HCT116 (cell line): ENCODE results near the gene CEP55. TPM values are rescaled to one million over a fixed set of nuclear protein-coding genes. Genes with fewer than 3 reads are reported as not detected.

Experiments used
- ATAC-seq: fragments of 200-7000 bp; cut with Tn5 transposase; 2 replicates; pipeline ENCODE4 v1.9.1; 2020; ENCODE audit warnings: mild to moderate bottlenecking, moderate library complexity
- BruUV-seq: library from RNA; stranded (reverse); fragments of 400-500 nt; replicated peaks from 2 replicates; lab custom pipeline; 2021; lab: Mats Ljungman, UMichigan
- CTCF ChIA-PET: fragments of 300-600 bp; sonication (Branson Sonifier 250); formaldehyde crosslinking; loops from one replicate; lab custom pipeline; 2021; ENCODE audit warnings: antibody characterized with exemption; lab: Charles Lee
- POLR2A ChIA-PET: fragments of 300-600, 350-600 bp; sonication (Branson Sonifier 250); formaldehyde crosslinking; loops from one replicate; lab custom pipeline; 2021; ENCODE audit warnings: antibody characterized with exemption; lab: Charles Lee
- RAD21 ChIA-PET, 2 experiments: fragments of 300-600 bp; sonication (Branson Sonifier 250); formaldehyde crosslinking; loops; one replicate each; lab custom pipeline; 2023; ENCODE audit warnings: low total read pairs in 2 of 2; ENCODE audit not compliant: uncharacterized antibody in 2 of 2, unreplicated experiment in 2 of 2, low non-redundant PET in 1 of 2; lab: Charles Lee
- DNase-seq: peaks from one replicate; pipeline ENCODE4 v3.0.0-alpha.2; 2010; ENCODE audit warnings: low read depth, low spot score
- H2AFZ ChIP-seq: fragments of 200-600 bp; shearing (Covaris generic), sonication (generic); 2 replicates; pipeline ENCODE4 v1.6.1; 2017; ENCODE audit warnings: low read depth, mixed run types, mixed read lengths, antibody characterized with exemption, low read length; ENCODE audit not compliant: poor library complexity, severe bottlenecking
- H3K27ac ChIP-seq: 2 replicates; pipeline ENCODE4 v1.5.1; 2012; ENCODE audit warnings: low read depth, low read length
- H3K27me3 ChIP-seq: fragments of 200-600 bp; sonication (generic); 2 replicates; pipeline ENCODE4 v1.6.1; 2016; ENCODE audit warnings: mixed run types, low read length, mixed read lengths; ENCODE audit not compliant: insufficient read depth
- H3K36me3 ChIP-seq, 2 experiments: fragments of 200-500 bp in 1 of 2; fragments of 200-600 bp in 1 of 2; sonication (Bioruptor generic) in 1 of 2; sonication (generic) in 1 of 2; 2 replicates each; pipeline versions ENCODE4 v1.5.1 to v1.6.1; 2014 to 2016; ENCODE audit warnings: low read length in 2 of 2, inconsistent platforms in 1 of 2, mixed read lengths in 1 of 2, mixed run types in 1 of 2; ENCODE audit not compliant: insufficient read depth in 2 of 2, control insufficient read depth in 1 of 2
- H3K4me1 ChIP-seq, 2 experiments: fragments of 200-600 bp in 1 of 2; sonication (generic) in 1 of 2; 2 replicates each; pipeline versions ENCODE4 v1.5.1 to v1.6.1; 2012 to 2017; ENCODE audit warnings: low read length in 2 of 2, inconsistent platforms in 1 of 2, mild to moderate bottlenecking in 1 of 2, mixed read lengths in 1 of 2, mixed run types in 1 of 2, moderate library complexity in 1 of 2; ENCODE audit not compliant: insufficient read depth in 2 of 2, control insufficient read depth in 1 of 2
- H3K4me2 ChIP-seq: fragments of 200-600 bp; sonication (generic); 2 replicates; pipeline ENCODE4 v1.6.1; 2017; ENCODE audit warnings: mixed run types, low read length, mixed read lengths
- H3K4me3 ChIP-seq, 2 experiments: fragments of 200-600 bp in 1 of 2; sonication (generic) in 1 of 2; replicated peaks in 1 of 2; 2 replicates each; pipeline ENCODE4 v1.5.1; 2011 to 2016; ENCODE audit warnings: low read length in 2 of 2, control low read depth in 1 of 2, low read depth in 1 of 2, mild to moderate bottlenecking in 1 of 2, mixed read lengths in 1 of 2, mixed run types in 1 of 2
- H3K79me2 ChIP-seq: fragments of 200-600 bp; sonication (generic); 2 replicates; pipeline ENCODE4 v1.6.1; 2017; ENCODE audit warnings: mild to moderate bottlenecking, mixed run types, low read length, moderate library complexity, mixed read lengths; ENCODE audit not compliant: insufficient read depth
- H3K9ac ChIP-seq: fragments of 200-600 bp; sonication (generic); 2 replicates; pipeline ENCODE4 v1.6.1; 2016; ENCODE audit warnings: low read length, mixed read lengths
- H3K9me2 ChIP-seq: fragments of 200-600 bp; sonication (generic), shearing (Covaris generic); 2 replicates; pipeline ENCODE4 v1.6.1; 2017; ENCODE audit warnings: mixed run types, mild to moderate bottlenecking, moderate library complexity; ENCODE audit not compliant: insufficient read depth
- H3K9me3 ChIP-seq, 2 experiments: fragments of 200-500 bp in 1 of 2; fragments of 200-600 bp in 1 of 2; sonication (Bioruptor generic) in 1 of 2; sonication (generic) in 1 of 2; 2 replicates each; pipeline ENCODE4 v1.6.1; 2014 to 2017; ENCODE audit warnings: low read length in 2 of 2, mixed read lengths in 2 of 2, inconsistent platforms in 1 of 2, low read depth in 1 of 2, mild to moderate bottlenecking in 1 of 2, mixed run types in 1 of 2, moderate library complexity in 1 of 2; ENCODE audit not compliant: control insufficient read depth in 1 of 2, insufficient read depth in 1 of 2
- H4K20me1 ChIP-seq: fragments of 200-600 bp; sonication (generic), shearing (Covaris generic); 2 replicates; pipeline ENCODE4 v1.6.1; 2017; ENCODE audit warnings: mixed run types, mild to moderate bottlenecking, moderate library complexity; ENCODE audit not compliant: insufficient read depth
- EGR1 ChIP-seq: IDR thresholded peaks from 2 replicates; pipeline ENCODE4 v1.6.1; 2012; ENCODE audit warnings: low read depth
- ELF1 ChIP-seq: IDR thresholded peaks from 2 replicates; pipeline ENCODE4 v1.6.1; 2012; ENCODE audit warnings: low read depth, borderline replicate concordance
- EZH2phosphoT487 ChIP-seq: fragments of 200-600 bp; IDR thresholded peaks from 2 replicates; pipeline ENCODE4 v1.6.1; 2018; ENCODE audit warnings: antibody characterized with exemption, borderline replicate concordance
- FOSL1 ChIP-seq: IDR thresholded peaks from 2 replicates; pipeline ENCODE4 v1.6.1; 2012; ENCODE audit warnings: low read depth
- JUND ChIP-seq: IDR thresholded peaks from 2 replicates; pipeline ENCODE4 v1.6.1; 2012
- RAD21 ChIP-seq: IDR thresholded peaks from 2 replicates; pipeline ENCODE4 v1.6.1; 2012; ENCODE audit warnings: low read depth, mild to moderate bottlenecking
- SIN3A ChIP-seq: IDR thresholded peaks from 2 replicates; pipeline ENCODE4 v1.6.1; 2012; ENCODE audit warnings: low read depth
- SP1 ChIP-seq: IDR thresholded peaks from 2 replicates; pipeline ENCODE4 v1.6.1; 2012; ENCODE audit warnings: low read depth
- TCF7L2 ChIP-seq: IDR thresholded peaks from 2 replicates; pipeline ENCODE4 v1.7.0; 2011; ENCODE audit warnings: borderline replicate concordance, inconsistent platforms; ENCODE audit not compliant: insufficient read depth, insufficient read length; ENCODE audit errors: extremely low read depth
- YY1 ChIP-seq: IDR thresholded peaks from 2 replicates; pipeline ENCODE4 v1.6.1; 2011; ENCODE audit warnings: low read length, low read depth, moderate library complexity, mild to moderate bottlenecking; ENCODE audit not compliant: insufficient replicate concordance; ENCODE audit errors: extremely low read depth
- ZBTB33 ChIP-seq: IDR thresholded peaks from 2 replicates; pipeline ENCODE4 v1.6.1; 2011; ENCODE audit warnings: mild to moderate bottlenecking, low read length, moderate library complexity; ENCODE audit not compliant: insufficient replicate concordance; ENCODE audit errors: extremely low read depth
- ZNF274 ChIP-seq: fragments of 200-500 bp; sonication (Bioruptor generic); IDR thresholded peaks from 2 replicates; pipeline ENCODE4 v1.6.1; 2014; ENCODE audit warnings: mild to moderate bottlenecking, low read depth, low read length, inconsistent platforms
- intact Hi-C: fragments of 100-400 bp; cut with micrococcal nuclease; formaldehyde crosslinking; loops from 2 replicates; pipeline ENCODE4 v1.10.0; 2022
- total RNA-seq: library from RNA; stranded (reverse); gene quantifications from one replicate; pipeline ENCODE4 v1.2.1, GENCODE V29; 2021; ENCODE audit not compliant: unreplicated experiment
- TF ChIP-seq, protein P1 (sequence below): IDR thresholded peaks from 2 replicates; pipeline ENCODE4 v1.6.1; 2012
- TF ChIP-seq, protein P2 (sequence below): IDR thresholded peaks from 2 replicates; pipeline ENCODE4 v1.6.1; 2012; ENCODE audit warnings: low read depth

CEP55 gene
- total RNA-seq, 1 experiment from 2014 or later = 63.7 TPM

- Histone ChIP-seq H3K27me3 (no peaks in the 10 kb centered on the region), H3K9ac (no peak overlapping the region), H3K9me3 (no peaks in the 10 kb centered on the region), H3K4me1 (no peaks in the 10 kb centered on the region), H3K79me2 (no peaks in the 10 kb centered on the region), H3K4me3 (no peak overlapping the region), H2AFZ (no peak overlapping the region), H4K20me1 (no peaks in the 10 kb centered on the region), H3K36me3 (peaks cover 50 to 65% of the 10 kb centered on the region in 2 experiments), H3K27ac (no peak overlapping the region), H3K9me2 (no peaks in the 10 kb centered on the region), H3K4me2 (no peak overlapping the region)
- DNase-seq (no peak), ATAC-seq (no peak)
- no TSS peak for BruUV-seq
- ChIA-PET CTCF (no interaction called here), POLR2A (no interaction called here), RAD21 (interaction anchor here in 1 of 2 experiments (1.2 kb wide), 1 partner anchor 165 kb away, joined by 3 read pairs; no protein-coding TSS in a partner anchor)
- no peak for TF ChIP-seq RAD21
- TF ChIP-seq ZBTB33 = no peak
- no peak for TF ChIP-seq FOSL1
- TF ChIP-seq, protein P1, sequence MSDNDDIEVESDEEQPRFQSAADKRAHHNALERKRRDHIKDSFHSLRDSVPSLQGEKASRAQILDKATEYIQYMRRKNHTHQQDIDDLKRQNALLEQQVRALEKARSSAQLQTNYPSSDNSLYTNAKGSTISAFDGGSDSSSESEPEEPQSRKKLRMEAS = no peak
- no peak for TF ChIP-seq TCF7L2
- no peak for TF ChIP-seq ELF1
- no peak for TF ChIP-seq EGR1
- no peak for TF ChIP-seq YY1
- TF ChIP-seq SIN3A = no peak
- TF ChIP-seq SP1 = no peak
- no peak for TF ChIP-seq ZNF274
- no peak for TF ChIP-seq JUND
- TF ChIP-seq, protein P2, sequence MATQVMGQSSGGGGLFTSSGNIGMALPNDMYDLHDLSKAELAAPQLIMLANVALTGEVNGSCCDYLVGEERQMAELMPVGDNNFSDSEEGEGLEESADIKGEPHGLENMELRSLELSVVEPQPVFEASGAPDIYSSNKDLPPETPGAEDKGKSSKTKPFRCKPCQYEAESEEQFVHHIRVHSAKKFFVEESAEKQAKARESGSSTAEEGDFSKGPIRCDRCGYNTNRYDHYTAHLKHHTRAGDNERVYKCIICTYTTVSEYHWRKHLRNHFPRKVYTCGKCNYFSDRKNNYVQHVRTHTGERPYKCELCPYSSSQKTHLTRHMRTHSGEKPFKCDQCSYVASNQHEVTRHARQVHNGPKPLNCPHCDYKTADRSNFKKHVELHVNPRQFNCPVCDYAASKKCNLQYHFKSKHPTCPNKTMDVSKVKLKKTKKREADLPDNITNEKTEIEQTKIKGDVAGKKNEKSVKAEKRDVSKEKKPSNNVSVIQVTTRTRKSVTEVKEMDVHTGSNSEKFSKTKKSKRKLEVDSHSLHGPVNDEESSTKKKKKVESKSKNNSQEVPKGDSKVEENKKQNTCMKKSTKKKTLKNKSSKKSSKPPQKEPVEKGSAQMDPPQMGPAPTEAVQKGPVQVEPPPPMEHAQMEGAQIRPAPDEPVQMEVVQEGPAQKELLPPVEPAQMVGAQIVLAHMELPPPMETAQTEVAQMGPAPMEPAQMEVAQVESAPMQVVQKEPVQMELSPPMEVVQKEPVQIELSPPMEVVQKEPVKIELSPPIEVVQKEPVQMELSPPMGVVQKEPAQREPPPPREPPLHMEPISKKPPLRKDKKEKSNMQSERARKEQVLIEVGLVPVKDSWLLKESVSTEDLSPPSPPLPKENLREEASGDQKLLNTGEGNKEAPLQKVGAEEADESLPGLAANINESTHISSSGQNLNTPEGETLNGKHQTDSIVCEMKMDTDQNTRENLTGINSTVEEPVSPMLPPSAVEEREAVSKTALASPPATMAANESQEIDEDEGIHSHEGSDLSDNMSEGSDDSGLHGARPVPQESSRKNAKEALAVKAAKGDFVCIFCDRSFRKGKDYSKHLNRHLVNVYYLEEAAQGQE = no peak
- no peak for TF ChIP-seq EZH2phosphoT487
- intact Hi-C loops = loop anchor here (10.0 kb wide), 1 partner anchor 991 kb away; no protein-coding TSS in a partner anchor
Observed at GRCh38 chr10:93515071-93516005, 18.9 kb downstream of the CEP55 start.
